ENCODE measurements around the gene RPL3.

DNA sequence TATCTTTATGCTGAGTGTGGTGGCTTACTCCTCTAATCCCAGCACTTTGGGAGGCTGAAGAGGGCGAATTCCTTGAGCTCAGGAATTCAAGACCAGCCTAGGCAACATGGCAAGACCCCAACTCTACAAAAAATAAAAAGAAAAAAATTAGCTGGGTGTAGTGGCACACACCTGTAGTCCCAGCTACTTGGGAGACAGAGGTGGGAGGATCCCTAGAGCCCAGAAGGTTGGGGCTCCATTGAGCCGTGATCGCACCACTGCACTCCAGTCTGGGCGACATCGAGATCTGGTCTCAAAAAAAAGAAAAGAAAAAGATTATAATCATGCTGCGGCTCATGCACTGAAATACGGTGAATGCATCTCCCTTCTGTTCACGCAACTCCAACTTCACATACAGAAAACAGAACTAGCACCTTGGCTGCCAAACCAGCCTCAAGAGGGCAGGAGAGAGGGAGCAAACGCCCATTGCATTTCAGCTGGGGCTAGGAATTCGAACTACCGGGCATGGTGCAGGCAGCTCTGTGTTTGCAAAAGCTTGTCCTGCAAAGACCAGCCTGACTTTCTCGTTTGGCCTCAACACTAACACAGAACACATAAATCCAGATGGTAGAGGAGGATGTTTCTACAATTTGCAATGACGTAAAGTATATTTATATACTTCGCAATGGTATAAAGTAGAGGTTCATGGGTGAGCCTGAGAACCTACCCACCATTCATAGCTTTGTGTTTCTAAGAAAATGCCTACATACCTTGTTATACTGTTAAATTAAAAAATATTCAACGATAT lies 24.0 kb upstream of the RPL3 start:
- TF ChIP-seq, protein P1, sequence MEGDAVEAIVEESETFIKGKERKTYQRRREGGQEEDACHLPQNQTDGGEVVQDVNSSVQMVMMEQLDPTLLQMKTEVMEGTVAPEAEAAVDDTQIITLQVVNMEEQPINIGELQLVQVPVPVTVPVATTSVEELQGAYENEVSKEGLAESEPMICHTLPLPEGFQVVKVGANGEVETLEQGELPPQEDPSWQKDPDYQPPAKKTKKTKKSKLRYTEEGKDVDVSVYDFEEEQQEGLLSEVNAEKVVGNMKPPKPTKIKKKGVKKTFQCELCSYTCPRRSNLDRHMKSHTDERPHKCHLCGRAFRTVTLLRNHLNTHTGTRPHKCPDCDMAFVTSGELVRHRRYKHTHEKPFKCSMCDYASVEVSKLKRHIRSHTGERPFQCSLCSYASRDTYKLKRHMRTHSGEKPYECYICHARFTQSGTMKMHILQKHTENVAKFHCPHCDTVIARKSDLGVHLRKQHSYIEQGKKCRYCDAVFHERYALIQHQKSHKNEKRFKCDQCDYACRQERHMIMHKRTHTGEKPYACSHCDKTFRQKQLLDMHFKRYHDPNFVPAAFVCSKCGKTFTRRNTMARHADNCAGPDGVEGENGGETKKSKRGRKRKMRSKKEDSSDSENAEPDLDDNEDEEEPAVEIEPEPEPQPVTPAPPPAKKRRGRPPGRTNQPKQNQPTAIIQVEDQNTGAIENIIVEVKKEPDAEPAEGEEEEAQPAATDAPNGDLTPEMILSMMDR (conservative IDR thresholded peaks at IDR 0.05), result peak; percentile 83
- TF ChIP-seq EZH2 (IDR thresholded peaks at IDR 0.05; ENCODE audit: low read depth), result no peak
